HG03571 (cell line): ENCODE data around the gene HARBI1.

Experiments
- ATAC-seq: cut with Tn5 transposase; IDR thresholded peaks from one replicate; pipeline ENCODE4 v1.9.1; 2021; ENCODE audit not compliant: unreplicated experiment

The HARBI1 gene

GRCh38 chr11:46633291-46634217, 16.5 kb upstream of the HARBI1 start:
- ATAC-seq: no peak

GRCh38 chr11:46632502-46632901, 15.5 kb upstream of the HARBI1 start:
- ATAC-seq: no peak

GRCh38 chr11:46631676-46632075, 14.6 kb upstream of the HARBI1 start:
- ATAC-seq: no peak

- ATAC-seq: no peak
Measured at GRCh38 chr11:46630237-46630636, 13.2 kb upstream of the HARBI1 start.

- ATAC-seq: no peak
Measured at GRCh38 chr11:46628961-46629360, 11.9 kb upstream of the HARBI1 start.

GRCh38 chr11:46625406-46625805, 8.4 kb upstream of the HARBI1 start:
- no peak for ATAC-seq

GRCh38 chr11:46618837-46619236, 1.8 kb upstream of the HARBI1 start:
- ATAC-seq: no peak

GRCh38 chr11:46617972-46618314, 916 bp upstream of the HARBI1 start:
- ATAC-seq: no peak

GRCh38 chr11:46616551-46617133, 385 bp downstream of the HARBI1 start:
- ATAC-seq: peak; percentile 5

- no peak for ATAC-seq
Measured at GRCh38 chr11:46615756-46616155, 1.3 kb downstream of the HARBI1 start.

- no peak for ATAC-seq
Measured at GRCh38 chr11:46612326-46612725, 4.7 kb downstream of the HARBI1 start.

GRCh38 chr11:46611526-46612304, 5.3 kb downstream of the HARBI1 start:
- ATAC-seq: no peak

GRCh38 chr11:46609386-46609785, 7.6 kb downstream of the HARBI1 start:
- no peak for ATAC-seq

- no peak for ATAC-seq
Measured at GRCh38 chr11:46607516-46607915, 9.5 kb downstream of the HARBI1 start.

- no peak for ATAC-seq
Measured at GRCh38 chr11:46604796-46605195, 12.2 kb downstream of the HARBI1 start.

GRCh38 chr11:46603704-46604308, 13.2 kb downstream of the HARBI1 start:
- ATAC-seq: no peak

GRCh38 chr11:46601129-46601528, 15.9 kb downstream of the HARBI1 start:
- ATAC-seq: no peak

GRCh38 chr11:46600194-46600960, 16.6 kb downstream of the HARBI1 start:
- ATAC-seq: no peak

GRCh38 chr11:46599340-46600193, 17.5 kb downstream of the HARBI1 start:
- ATAC-seq: no peak
